LNCAP (cell line): ENCODE measurements around the gene FAM149A.

Experiments
- TF ChIP-seq, protein P1 (sequence below): fragments of 450-650 bp; IDR thresholded peaks from 2 replicates; pipeline ENCODE4 v1.5.1; 2017; ENCODE audit warnings: mild to moderate bottlenecking

FAM149A gene

GRCh38 chr4:186149872-186150271, 45.4 kb downstream of the FAM149A start:
- TF ChIP-seq, protein P1, sequence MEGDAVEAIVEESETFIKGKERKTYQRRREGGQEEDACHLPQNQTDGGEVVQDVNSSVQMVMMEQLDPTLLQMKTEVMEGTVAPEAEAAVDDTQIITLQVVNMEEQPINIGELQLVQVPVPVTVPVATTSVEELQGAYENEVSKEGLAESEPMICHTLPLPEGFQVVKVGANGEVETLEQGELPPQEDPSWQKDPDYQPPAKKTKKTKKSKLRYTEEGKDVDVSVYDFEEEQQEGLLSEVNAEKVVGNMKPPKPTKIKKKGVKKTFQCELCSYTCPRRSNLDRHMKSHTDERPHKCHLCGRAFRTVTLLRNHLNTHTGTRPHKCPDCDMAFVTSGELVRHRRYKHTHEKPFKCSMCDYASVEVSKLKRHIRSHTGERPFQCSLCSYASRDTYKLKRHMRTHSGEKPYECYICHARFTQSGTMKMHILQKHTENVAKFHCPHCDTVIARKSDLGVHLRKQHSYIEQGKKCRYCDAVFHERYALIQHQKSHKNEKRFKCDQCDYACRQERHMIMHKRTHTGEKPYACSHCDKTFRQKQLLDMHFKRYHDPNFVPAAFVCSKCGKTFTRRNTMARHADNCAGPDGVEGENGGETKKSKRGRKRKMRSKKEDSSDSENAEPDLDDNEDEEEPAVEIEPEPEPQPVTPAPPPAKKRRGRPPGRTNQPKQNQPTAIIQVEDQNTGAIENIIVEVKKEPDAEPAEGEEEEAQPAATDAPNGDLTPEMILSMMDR: peak; percentile 51

DNA sequence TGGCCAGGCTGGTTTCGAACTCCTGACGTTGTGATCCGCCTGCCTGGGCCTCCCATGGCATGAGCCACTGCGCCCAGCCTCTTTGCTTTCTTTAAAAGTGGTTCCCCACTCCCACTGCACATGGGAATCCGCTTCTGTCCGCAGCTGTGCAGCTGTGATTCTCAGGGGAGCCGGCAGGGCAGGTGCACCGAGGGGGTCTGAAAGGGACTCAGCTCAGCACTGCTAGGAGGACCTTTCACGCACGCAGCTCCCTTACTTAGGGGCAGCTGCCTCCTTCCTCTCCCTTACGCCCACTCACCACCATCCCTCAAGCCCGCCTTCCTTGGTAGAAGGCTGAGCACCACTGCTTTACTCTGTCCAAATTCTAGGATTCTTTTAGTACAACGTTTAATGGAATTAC, 46.4 kb downstream of the FAM149A start:
- TF ChIP-seq, protein P1: no peak

- TF ChIP-seq, protein P1: no peak
Measured at GRCh38 chr4:186151499-186151898, 47.0 kb downstream of the FAM149A start.

- TF ChIP-seq, protein P1: no peak
Measured at GRCh38 chr4:186158021-186158813, 53.7 kb downstream of the FAM149A start.

GRCh38 chr4:186158966-186159365, 54.5 kb downstream of the FAM149A start:
- TF ChIP-seq, protein P1: no peak

GRCh38 chr4:186159613-186160012, 55.1 kb downstream of the FAM149A start:
- TF ChIP-seq, protein P1: no peak

- TF ChIP-seq, protein P1: no peak
Measured at GRCh38 chr4:186161138-186161537, 56.6 kb downstream of the FAM149A start.
